ENCODE results near the gene MAPK6.
"Not testable (repeated sequence)": the region's sequence is repeated elsewhere in the genome, so short reads cannot be mapped to it uniquely, and the experiment has no call there.

Gene MAPK6

GRCh38 chr15:52042051-52042851 lies 23.2 kb downstream of the MAPK6 start:
- no peak for DNase-seq (ENCODE audit: low read depth, low spot score)

GRCh38 chr15:52045795-52046298 lies 26.8 kb downstream of the MAPK6 start:
- not testable (repeated sequence) for DNase-seq (ENCODE audit: low read depth, low spot score)

- not testable (repeated sequence) for DNase-seq (ENCODE audit: low read depth, low spot score)
Observed at GRCh38 chr15:52046552-52046951, 27.5 kb downstream of the MAPK6 start.

GRCh38 chr15:52050416-52050815 lies 31.4 kb downstream of the MAPK6 start:
- no peak for DNase-seq (ENCODE audit: low read depth, low spot score)

GRCh38 chr15:52052066-52052935 lies 33.3 kb downstream of the MAPK6 start:
- no peak for DNase-seq (ENCODE audit: low read depth, low spot score)

- no peak for DNase-seq (ENCODE audit: low read depth, low spot score)
Observed at GRCh38 chr15:52054381-52054780, 35.4 kb downstream of the MAPK6 start.

GRCh38 chr15:52054858-52055257 lies 35.8 kb downstream of the MAPK6 start:
- DNase-seq (ENCODE audit: low read depth, low spot score) = not testable (repeated sequence)

GRCh38 chr15:52056001-52056400 lies 37.0 kb downstream of the MAPK6 start:
- DNase-seq (ENCODE audit: low read depth, low spot score) = no peak

GRCh38 chr15:52056496-52056895 lies 37.5 kb downstream of the MAPK6 start:
- DNase-seq (ENCODE audit: low read depth, low spot score) = no peak

- DNase-seq (ENCODE audit: low read depth, low spot score) = no peak
Observed at GRCh38 chr15:52057996-52058395, 39.0 kb downstream of the MAPK6 start.

GRCh38 chr15:52060501-52060900 lies 41.5 kb downstream of the MAPK6 start:
- no peak for DNase-seq (ENCODE audit: low read depth, low spot score)

- DNase-seq (ENCODE audit: low read depth, low spot score) = no peak
Observed at GRCh38 chr15:52066842-52067544, 48.0 kb downstream of the MAPK6 start.

GRCh38 chr15:52067545-52067926 lies 48.5 kb downstream of the MAPK6 start:
- DNase-seq (ENCODE audit: low read depth, low spot score) = no peak

- no peak for DNase-seq (ENCODE audit: low read depth, low spot score)
Observed at GRCh38 chr15:52068004-52068615, 49.1 kb downstream of the MAPK6 start.

GRCh38 chr15:52069559-52069958 lies 50.5 kb downstream of the MAPK6 start:
- no peak for DNase-seq (ENCODE audit: low read depth, low spot score)

GRCh38 chr15:52071570-52071969 lies 52.6 kb downstream of the MAPK6 start:
- no peak for DNase-seq (ENCODE audit: low read depth, low spot score)

GRCh38 chr15:52076889-52077781 lies 58.1 kb downstream of the MAPK6 start:
- no peak for DNase-seq (ENCODE audit: low read depth, low spot score)

GRCh38 chr15:52078197-52078875 lies 59.3 kb downstream of the MAPK6 start:
- no peak for DNase-seq (ENCODE audit: low read depth, low spot score)

- DNase-seq (ENCODE audit: low read depth, low spot score) = no peak
Observed at GRCh38 chr15:52078876-52079700, 60.1 kb downstream of the MAPK6 start.

Data from brain pericyte (primary cell).